ENCODE results near the gene IL6. TPM values are rescaled to one million over a fixed set of nuclear protein-coding genes. Genes with fewer than 3 reads are reported as not detected.

The IL6 gene
- total and polyA plus RNA-seq, 2 of the 8 experiments (the other 6 are each of a cell fraction or from before 2014, with no cell fraction given) = 0.12 to 0.41 TPM

- no peak overlapping the region for H2BK12ac ChIP-seq (ENCODE audit: low read depth, low read length)
- H3K4me1 ChIP-seq (replicated peaks in 1 of 4; ENCODE audit: control insufficient read depth in 3 of 4, insufficient read depth in 4 of 4, low read length in 3 of 4) = no peaks in the 10 kb centered on the region
- no peak overlapping the region for H2BK15ac ChIP-seq (ENCODE audit: low read length)
- H3K4me2 ChIP-seq (ENCODE audit: insufficient read depth in 1 of 2, low read depth in 2 of 2, low read length in 2 of 2) = no peak overlapping the region
- no peaks in the 10 kb centered on the region for H3K79me1 ChIP-seq (ENCODE audit: low read depth, low read length)
- H3K56ac ChIP-seq (replicated peaks; ENCODE audit: insufficient read length, low read depth, low read length) = no peak overlapping the region
- no peak overlapping the region for H3K27ac ChIP-seq (ENCODE audit: low read depth, low read length)
- no peak overlapping the region for H4K8ac ChIP-seq (ENCODE audit: extremely low read depth, insufficient read depth, low read length)
- no peak overlapping the region for H3K14ac ChIP-seq (ENCODE audit: insufficient read length)
- H3K79me2 ChIP-seq (ENCODE audit: control insufficient read depth in 1 of 2, insufficient read depth in 2 of 2, low read length in 2 of 2) = no peaks in the 10 kb centered on the region
- WGBS, 2 experiments (ENCODE audit: extremely low coverage in 1 of 2, insufficient coverage in 1 of 2, insufficient read length in 1 of 2, insufficient replicate concordance in 2 of 2, low coverage in 1 of 2, low lambda C conversion rate in 2 of 2, missing lambda C conversion rate in 1 of 2) = 80% methylated on average over 5 of the region's 5 CpGs; no CpG with 5 or more reads in 1 of the 2 experiments
- H2BK20ac ChIP-seq (ENCODE audit: low read length) = no peak overlapping the region
- H3K9ac ChIP-seq (replicated peaks in 1 of 4; ENCODE audit: extremely low read depth in 1 of 4, low read depth in 3 of 4, low read length in 3 of 4) = no peak overlapping the region
- no peaks in the 10 kb centered on the region for H3K27me3 ChIP-seq (replicated peaks in 1 of 4; ENCODE audit: control insufficient read depth in 3 of 4, extremely low read depth in 1 of 4, insufficient read depth in 3 of 4, low read length in 3 of 4)
- no peak overlapping the region for H3K23ac ChIP-seq (ENCODE audit: insufficient read length)
- no peak for DNase-seq (ENCODE audit: low read depth in 1 of 2, low spot score in 2 of 2)
- H4K20me1 ChIP-seq (replicated peaks in 1 of 2; ENCODE audit: control insufficient read depth in 1 of 2, insufficient read depth in 2 of 2, low read length in 2 of 2) = no peaks in the 10 kb centered on the region
- H3K4ac ChIP-seq (replicated peaks; ENCODE audit: insufficient read length, low read depth, low read length) = no peak overlapping the region
- no peak overlapping the region for H2BK120ac ChIP-seq (replicated peaks; ENCODE audit: low read depth, low read length)
- no peak overlapping the region for H2AFZ ChIP-seq (ENCODE audit: low read length)
- H2BK5ac ChIP-seq (ENCODE audit: low read depth, low read length) = no peak overlapping the region
- TF ChIP-seq RXRA (IDR thresholded peaks at IDR 0.05; ENCODE audit: insufficient read depth, low read depth, low read length) (no peak), EZH2 (IDR thresholded peaks at IDR 0.05; ENCODE audit: low read depth, low read length, severe bottlenecking) (no peak), CTBP2 (IDR thresholded peaks at IDR 0.05; ENCODE audit: borderline replicate concordance, insufficient read depth, insufficient read length, low read length) (no peak), SRF (IDR thresholded peaks at IDR 0.05; ENCODE audit: low read depth, low read length) (no peak), NRF1 (IDR thresholded peaks at IDR 0.05; ENCODE audit: low read depth, low read length) (no peak), CBX5 (IDR thresholded peaks at IDR 0.05; ENCODE audit: low read depth, low read length) (no peak), KDM4A (IDR thresholded peaks at IDR 0.05; ENCODE audit: low read depth, low read length, severe bottlenecking) (no peak), CBX8 (IDR thresholded peaks at IDR 0.05; ENCODE audit: borderline replicate concordance, low read depth, low read length) (no peak), MAFK (IDR thresholded peaks at IDR 0.05; ENCODE audit: low read depth, low read length) (no peak), JUN (IDR thresholded peaks at IDR 0.05; ENCODE audit: low read depth, low read length) (no peak), EP300 (IDR thresholded peaks at IDR 0.05; ENCODE audit: borderline replicate concordance in 1 of 2, low read depth in 2 of 2, low read length in 2 of 2) (no peak)
- ChIA-PET CTCF (ENCODE audit: partially characterized antibody) (interaction anchor here (0.7 to 4.3 kb wide), 20 partner anchors 9 to 295 kb away, joined by 3 to 41 read pairs (median 6); partner anchors contain the start of genes IL6 and TOMM7), POLR2A (ENCODE audit: partially characterized antibody) (no interaction called here)
- no peaks in the 10 kb centered on the region for H3K23me2 ChIP-seq (ENCODE audit: low read depth, low read length)
- H4K5ac ChIP-seq (ENCODE audit: insufficient read length, low read depth, low read length) = no peak overlapping the region
- H3K4me3 ChIP-seq (ENCODE audit: extremely low read depth in 1 of 4, insufficient read depth in 2 of 4, low read depth in 3 of 4, low read length in 4 of 4) = no peak overlapping the region
- no peak for FAIRE-seq
- H4K91ac ChIP-seq (replicated peaks; ENCODE audit: insufficient read length, low read length) = no peak overlapping the region
- H3K36me3 ChIP-seq (ENCODE audit: control insufficient read depth in 2 of 4, insufficient read depth in 4 of 4, low read length in 3 of 4) = no peaks in the 10 kb centered on the region
- no peak overlapping the region for H2AK5ac ChIP-seq (ENCODE audit: low read depth, low read length)
- no peak overlapping the region for H3K18ac ChIP-seq (ENCODE audit: extremely low read depth, low read length)
- no peaks in the 10 kb centered on the region for H3K9me3 ChIP-seq (ENCODE audit: insufficient read depth in 2 of 2, low read depth in 1 of 2, low read length in 1 of 2)
These were observed 54.3 kb downstream of the IL6 start for GRCh38 chr7:22781230-22781711.
